Measurements from ENCODE around the gene SIPA1L3.

DNA sequence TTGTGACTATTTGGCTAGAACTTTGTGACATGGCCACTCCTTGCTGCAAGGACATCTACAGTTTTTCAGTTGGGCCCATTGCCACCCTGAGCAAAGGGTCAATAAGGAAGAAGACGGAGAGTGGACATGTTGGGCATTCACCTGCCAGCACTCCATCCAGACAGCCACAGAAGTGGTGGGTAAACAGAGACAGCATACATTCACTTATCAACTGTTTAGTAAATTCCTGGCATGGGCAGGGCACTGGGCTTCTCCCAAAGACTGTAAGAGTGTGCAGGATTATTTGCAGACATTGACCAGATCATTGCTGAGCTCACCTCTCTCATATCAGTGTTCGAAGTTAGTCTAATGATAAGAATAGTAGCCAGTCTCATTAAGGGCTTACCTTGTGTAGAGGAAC is 29.2 kb downstream of the SIPA1L3 start:
- no peak for TF ChIP-seq CTCF (IDR thresholded peaks at IDR 0.05)
- TF ChIP-seq POLR2A (IDR thresholded peaks at IDR 0.05) = no peak
